Activated CD8-positive, alpha-beta memory T cell treated with anti-CD3 and anti-CD28 coated beads, Interleukin-2, amount 50 U/mL, for 48 hours (primary cell): ENCODE data around the gene PLA2G2F.

ENCODE experiments used
- DNase-seq: peaks from one replicate; pipeline ENCODE4 v3.0.0-alpha.2; 2020

Gene PLA2G2F

DNA sequence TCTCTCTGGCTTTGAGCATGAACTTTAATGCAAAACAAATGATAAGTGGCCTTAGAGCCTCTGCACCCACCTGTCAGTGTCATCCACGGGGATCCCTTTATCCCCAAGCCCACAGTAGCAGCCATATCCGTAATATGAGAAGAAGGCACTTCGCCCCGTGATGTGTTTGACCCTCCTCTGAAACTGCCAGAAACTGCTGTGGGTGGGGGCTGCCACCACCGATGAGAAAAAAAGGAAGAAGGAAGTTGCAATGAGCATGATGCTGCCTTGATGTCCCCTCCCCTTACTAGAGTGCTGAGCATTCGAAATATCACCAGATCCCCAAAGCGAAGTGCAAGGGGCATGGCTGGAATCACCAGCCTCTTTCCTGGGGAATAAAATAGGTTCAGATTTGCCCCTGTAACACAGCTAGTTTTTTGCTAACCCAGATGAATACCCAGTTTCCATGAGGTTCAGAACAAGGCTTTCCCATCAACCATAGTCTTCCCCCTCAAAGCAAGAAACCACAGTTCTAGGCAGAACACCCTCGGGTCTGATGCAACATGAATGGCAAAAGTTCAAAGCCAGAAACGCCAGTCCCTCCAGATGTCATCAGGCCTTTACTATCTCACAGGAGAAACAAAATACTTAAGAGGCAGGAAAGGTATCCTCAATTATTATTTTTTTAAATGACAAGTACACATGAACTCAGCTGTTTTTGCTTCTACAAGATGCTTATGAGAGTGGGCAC is 36.0 kb downstream of the PLA2G2F start:
- no peak for DNase-seq

DNA sequence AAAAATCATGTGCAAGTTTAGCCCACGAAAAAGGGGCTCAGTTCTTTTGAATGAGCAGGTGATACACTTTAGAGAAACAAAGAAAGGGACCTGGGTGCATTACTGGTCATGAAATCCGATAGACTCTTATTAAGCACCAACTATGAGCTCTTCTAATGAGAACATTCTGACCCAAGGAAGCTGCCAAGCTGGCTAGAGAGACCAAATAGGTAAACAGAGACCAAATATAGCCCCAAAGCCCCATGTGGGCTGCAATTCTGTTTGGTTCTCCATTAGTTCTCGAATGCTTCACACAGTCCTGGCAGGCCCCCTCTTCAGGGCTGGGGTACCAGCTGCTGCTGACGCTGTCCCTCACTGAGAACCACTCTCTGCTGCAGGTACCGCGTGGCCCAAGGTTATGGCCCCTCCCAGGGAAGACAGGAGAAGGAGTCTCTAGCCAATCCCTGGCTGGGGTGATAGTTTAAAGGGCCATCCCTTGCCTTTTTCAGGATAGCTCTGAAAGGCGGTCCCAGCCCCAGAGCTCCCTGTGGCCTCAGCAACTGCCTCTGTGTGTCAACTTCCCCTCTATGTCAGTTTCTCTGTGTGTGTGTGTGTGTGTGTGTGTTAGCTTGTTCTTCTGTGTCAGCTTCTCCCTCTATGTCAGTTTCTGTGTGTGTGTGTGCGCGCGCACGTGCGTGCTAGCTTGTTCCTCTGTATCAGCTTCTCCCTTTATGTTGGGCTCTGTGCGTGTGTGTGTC is 39.7 kb downstream of the PLA2G2F start:
- DNase-seq = no peak

DNA sequence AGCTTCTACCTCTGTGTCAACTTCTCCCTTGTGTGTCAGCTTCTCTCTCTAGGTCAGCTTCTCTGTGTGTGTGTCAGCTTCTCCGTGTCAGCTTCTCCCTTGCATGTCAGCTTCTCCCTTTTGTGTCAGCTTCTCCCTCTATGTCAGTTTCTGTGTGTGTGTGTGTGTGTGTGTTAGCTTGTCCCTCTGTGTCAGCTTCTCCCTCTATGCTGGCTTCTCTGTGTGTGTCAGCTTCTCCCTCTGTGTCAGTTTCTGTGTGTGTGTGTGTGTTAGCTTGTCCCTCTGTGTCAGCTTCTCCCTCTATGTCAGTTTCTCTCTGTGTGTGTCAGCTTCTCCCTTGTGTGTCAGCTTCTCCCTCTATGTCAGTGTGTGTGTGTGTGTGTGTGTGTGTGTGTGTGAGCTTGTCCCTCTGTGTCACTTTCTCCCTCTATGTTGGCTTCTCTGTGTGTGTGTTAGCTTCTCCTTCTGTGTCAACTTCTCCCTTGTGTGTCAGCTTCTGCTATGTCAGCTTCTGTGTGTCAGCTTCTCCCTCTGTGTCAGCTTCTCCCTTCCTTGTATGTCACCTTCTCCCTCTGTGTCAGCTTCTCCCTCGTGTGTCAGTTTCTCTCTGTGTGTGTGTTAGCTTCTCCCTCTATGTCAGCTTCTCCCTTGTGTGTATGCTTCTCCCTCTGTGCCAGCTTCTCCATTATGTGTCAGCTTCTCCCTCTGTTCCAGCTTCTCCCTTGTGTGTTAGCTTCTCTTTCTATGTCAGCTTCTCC is 40.4 kb downstream of the PLA2G2F start:
- no peak for DNase-seq

DNA sequence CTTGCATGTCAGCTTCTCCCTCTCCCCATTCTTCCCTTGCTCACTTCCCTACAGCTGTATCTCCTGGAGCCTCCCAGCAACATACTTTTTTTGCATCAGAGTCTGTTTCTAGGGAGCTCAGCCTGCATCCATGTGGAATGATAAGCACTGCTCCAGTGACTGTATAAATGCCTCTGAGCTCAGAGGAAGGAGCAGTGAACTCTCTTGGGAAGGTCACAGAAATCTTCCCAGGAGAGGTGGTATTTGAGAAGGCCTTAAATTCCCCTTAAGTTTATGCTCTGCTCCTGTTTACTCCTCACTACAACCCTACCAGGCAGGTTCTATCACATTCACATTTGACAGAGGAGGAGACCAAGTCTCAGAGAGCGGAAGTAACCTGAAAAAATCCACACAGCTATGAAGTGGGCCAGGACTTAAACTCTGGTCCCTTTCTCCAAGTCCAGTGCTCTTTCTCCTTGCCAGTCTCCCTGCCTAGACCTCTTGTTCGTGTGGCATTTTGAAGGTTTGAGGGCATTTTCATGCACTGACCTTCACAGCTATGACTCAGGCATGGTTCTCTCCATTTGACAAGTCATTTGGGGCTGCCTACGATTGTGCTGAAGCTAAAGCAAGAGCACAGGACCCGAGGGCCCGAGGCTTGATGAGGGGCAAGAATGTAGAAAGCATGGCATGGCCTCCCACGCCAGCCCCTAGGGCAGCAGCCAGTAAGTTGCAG is 41.2 kb downstream of the PLA2G2F start:
- DNase-seq = no peak

DNA sequence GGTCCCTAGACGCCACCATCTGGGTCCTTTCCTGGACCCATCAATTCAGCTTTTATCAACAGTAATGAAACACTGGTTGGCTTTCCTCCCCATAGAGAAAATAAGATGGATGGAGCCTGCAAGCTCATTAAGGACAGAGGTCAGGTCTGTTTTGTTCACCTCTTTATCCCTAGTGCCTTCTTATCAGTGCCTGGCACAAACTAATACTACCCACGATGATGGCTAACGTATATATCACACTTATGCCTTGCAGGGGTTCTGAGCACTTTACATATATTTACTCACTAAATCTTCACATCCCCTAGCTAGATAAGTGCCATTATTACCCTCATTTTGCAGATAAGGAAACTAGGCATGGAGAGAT is 41.7 kb downstream of the PLA2G2F start:
- no peak for DNase-seq

DNA sequence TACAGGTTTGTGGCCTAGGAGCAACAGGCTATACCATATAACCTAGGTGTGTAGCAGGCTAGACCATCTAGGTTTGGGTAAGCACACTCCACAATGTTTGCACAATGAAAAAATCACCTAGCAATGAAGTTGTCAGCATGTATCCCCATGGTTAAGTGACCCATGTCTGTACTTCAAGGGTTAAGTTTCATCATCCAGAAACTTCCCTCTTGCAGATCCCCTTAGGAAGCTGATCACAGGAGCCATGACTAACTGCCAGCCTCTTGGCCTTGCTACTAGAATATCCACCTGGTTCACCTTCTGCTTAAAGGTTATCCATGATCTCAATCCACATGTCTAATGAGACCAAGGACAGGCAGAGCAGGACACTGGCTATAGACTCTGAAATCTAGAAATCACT is 43.3 kb downstream of the PLA2G2F start:
- DNase-seq = no peak

DNA sequence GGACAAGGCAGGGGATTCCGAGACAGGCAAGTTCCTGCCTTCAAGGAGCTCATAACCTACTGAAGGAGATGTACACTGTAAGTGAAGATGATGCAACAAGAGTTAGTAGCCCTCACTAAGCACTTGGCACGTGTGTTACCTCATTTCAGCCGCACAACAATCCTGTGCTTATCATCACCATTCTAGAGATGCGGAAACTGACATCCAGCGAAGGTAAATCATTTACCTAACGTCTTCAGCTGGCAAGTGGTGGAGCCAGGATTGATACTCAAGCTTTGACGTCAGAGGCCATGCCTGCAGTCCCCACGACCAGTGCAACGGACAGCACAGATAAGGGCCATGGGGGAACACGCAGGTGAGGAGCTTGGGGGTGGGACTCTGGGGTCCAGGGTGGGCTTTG is 43.9 kb downstream of the PLA2G2F start:
- no peak for DNase-seq

DNA sequence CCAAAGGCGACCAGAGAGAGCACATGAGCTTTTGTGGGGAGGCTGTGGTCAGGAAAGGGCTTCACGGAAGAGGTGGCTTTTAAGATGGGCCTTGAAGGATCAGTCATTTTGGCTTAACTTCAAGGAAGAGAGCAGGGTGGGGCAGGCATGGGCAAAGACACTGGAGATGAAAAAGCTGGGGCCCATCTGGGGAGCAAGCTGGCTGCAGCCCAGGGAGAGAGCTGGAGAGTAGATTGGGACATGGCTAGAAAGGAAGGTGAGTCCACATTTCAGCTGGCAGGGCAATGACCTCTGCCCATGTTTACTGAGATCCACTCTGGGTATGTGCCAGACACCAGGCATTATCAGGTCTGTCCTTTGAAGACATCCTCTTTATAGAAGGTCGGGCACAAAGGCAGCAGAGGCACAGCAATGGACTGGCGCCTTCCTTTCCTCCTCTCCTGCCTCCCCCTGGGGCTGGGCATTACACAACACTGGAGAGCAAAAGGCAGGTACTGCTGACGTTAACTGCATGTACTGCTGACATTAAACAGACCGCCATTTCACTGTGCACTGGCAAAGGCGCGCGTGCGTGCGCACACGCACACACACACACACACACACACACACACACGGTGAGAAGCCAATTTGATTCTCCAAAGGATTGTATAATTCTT is 44.6 kb downstream of the PLA2G2F start:
- DNase-seq = no peak

DNA sequence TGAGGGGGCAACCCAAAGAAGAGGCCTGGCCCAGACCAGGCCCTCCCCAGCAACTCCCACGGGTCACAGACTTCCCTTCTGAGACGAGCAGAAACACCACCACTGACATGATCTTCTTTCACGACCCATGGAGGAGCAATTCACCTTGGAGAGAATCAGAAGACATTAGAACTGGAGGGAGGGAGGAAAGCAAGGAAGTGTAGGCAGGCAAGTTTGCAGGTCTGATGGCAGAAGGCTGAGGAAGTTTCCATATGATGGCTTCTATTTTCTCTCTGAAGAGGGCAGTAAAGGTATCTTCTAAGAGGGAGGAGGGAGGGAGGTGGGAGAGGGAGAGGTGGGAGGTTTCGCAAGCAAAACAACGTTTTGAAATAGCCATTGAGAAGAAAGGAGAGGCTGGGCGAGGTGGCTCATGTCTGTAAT is 45.4 kb downstream of the PLA2G2F start:
- no peak for DNase-seq

DNA sequence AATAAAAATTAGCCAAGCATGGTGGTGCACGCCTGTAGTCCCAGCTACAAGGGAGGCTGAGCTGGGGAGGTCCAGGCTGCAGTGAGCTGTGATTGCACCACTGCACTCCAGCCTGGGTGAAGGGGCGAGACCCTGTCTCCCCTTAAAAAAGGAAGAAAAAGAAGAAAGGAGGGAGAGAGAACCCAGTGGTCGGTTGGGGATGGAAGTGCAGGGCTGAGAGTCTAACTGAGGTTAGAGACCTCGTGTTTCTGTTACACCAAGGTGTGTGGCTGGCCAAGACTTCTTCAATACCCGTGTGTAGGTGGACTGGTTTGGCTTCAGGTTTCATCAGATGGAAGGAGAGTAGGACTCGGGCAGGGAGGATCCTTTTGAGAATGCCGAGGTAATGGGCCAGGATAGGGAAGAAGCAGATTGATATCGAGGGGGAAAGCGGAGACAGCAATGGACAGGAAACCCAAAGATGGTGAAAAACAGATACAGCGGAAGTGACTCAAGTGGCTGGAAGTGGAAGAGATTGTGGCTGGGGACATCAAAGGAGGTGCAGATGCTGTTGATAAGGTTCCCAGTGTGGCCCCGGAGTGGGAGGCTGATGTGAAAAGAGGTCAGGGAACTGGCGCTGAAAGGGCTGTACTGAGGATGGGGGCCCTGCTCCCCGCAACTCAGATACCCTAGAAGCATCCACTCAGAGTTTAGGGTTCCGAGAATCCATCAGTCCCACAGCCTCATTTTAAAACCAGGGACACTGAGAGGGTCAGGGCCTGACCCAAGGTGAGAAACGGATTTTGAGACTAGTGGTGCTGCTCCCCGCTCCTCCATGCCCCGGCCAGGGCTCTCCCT is 46.1 kb downstream of the PLA2G2F start:
- DNase-seq = peak; percentile 78

DNA sequence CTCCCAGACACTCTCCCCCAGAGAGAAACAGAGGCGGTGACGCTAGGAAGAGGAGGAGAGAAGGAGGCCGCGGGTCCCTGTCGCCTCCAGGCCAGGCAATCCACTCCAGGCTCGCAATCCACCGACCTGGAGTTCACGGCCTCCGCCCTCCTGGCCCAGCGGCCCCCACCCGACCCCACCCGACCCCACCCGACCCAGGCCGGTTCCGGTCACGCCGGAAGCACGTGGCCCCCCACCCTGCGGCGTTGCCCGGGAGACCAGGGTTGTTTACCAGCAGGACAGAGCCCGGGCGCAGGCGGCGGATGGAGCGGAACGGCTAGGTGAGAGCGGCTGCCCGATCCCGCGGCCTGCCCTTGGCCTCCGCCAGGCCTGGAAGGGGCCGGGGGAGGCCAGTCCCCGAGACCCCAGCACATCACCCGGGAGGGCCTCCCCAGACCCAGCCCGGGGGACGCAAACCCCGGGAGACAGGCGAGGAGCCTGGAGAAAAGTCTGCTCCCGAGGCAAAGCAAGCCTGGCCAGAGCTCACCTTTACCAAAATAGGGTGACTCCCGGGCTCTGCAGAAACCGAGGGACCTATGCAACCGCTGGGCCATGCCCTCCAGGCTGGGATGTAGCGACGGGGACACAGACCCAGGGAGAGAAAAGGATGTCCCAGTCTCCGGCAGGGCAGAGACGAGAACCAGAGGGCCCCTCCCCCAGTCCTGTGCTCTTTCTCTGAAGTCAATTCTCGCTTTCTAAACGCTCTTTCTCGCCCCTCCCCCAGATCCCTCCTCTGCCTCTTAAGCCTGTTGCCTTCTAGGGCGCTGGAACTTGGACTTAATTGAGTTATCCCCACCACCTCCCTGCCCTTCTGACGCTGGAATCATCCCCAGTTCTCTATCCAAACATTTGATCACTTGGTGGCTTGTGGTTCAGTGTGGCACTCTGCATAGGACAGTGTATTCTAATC is 47.0 kb downstream of the PLA2G2F start, which contains the start of the genes PLA2G2C and UBXN10:
TSS of gene PLA2G2C (minus strand) at position 685 of the 949 bp plus-strand sequence. CDS start 9,155 bp downstream, outside the sequence.
TSS of gene UBXN10 (plus strand) at position 263 of the 949 bp plus-strand sequence. CDS start 4,466 bp downstream, outside the sequence.
- peak; percentile 78 for DNase-seq

DNA sequence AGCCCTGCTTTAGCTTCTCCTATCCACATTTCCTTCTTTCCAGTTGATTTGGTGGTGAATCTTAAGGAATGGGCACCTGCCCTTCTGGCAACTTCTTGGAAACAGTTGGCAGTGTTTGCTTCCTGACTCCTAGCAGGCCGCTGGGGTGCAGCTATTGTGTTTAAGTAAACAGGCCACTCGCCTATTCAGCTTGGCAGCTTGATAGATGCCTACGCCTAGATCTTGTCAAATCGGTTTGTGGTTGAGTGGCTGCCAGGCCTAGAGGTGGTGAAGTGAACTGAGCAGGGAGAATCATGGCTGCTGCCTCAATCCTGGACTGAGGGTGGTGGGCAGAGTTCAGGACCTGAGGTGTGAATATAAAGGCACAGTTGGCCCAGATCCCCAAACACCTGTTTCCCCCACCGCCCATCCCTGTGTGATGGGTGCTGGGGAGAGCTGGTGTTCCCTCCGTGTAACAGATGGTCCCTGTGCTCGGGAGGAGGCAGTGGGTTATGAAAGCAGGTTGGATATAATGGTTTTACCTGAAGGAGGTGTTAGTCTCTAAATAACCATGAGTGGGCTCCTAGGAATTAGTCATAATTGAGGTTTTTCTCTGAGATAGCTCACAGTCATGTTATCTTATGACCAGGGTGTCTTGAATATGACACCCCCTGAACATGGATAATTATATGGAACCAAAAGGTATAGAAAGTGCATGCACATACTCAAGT is 48.1 kb downstream of the PLA2G2F start:
- peak; percentile 65 for DNase-seq

DNA sequence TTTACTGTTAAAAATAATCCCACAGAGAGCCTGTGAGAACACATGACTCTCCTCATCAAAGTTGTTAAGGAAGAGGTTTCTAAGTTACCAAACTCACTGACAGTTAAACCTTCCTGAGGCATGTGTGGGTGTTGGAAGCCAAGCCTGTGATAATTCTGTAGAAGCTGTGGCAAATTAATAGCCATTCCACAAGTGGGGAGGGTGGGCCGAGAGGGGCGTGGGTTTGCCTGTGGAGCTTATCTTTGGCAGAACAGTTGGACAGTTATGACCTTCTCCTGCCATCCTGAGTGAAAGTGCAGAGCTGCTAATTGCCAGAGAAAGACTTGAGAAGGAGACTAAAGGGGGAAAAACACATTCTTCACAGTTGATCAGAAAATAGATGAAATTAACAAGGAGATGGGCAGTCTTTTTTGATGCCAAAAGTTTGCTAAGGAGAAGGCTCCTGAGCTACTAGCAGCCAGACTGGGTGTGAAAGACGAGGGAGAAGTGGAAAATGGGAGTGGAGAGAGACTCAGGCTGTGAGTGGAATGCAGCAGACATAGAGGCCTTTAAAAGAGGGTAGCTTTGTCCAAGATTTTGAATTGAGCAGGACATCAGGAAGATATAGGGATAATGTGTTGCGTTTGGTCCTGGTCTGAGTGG is 48.8 kb downstream of the PLA2G2F start:
- DNase-seq = no peak

DNA sequence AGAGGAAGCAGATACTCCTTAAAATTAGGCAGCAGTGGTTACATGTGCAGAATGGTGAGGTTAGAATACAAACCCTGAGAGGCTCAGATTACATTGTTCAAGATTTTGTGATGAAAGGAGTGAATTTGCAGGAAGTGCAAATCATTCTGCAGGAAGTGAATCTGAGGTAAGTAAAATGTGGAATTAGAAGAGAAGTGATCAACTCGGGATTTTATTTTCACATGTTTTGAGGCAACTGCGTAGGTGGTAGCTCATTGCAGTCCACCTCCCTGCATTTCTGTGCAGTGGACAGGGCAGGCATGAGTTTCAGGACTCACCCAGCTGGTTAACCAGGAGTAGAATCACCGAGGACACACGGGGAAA is 49.3 kb downstream of the PLA2G2F start:
- DNase-seq = no peak

DNA sequence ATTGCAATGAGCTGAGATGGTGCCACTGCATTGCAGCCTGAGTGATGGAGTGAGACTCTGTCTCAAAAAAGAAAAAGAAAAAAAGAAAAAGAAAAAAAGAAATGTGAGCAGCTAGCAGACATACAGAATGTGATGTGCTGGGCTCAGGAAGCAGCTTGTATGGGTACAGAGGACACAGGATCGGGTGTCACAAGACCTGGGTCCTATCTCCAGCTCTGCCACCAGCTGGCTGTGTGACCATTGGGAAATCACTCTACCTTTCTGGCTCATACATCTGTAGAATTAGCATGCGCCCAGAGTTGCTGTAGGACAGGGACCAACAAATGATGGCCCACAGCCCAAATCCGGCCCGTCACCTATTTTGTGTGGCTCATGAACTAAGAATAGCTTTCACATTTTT is 50.5 kb downstream of the PLA2G2F start:
- no peak for DNase-seq

DNA sequence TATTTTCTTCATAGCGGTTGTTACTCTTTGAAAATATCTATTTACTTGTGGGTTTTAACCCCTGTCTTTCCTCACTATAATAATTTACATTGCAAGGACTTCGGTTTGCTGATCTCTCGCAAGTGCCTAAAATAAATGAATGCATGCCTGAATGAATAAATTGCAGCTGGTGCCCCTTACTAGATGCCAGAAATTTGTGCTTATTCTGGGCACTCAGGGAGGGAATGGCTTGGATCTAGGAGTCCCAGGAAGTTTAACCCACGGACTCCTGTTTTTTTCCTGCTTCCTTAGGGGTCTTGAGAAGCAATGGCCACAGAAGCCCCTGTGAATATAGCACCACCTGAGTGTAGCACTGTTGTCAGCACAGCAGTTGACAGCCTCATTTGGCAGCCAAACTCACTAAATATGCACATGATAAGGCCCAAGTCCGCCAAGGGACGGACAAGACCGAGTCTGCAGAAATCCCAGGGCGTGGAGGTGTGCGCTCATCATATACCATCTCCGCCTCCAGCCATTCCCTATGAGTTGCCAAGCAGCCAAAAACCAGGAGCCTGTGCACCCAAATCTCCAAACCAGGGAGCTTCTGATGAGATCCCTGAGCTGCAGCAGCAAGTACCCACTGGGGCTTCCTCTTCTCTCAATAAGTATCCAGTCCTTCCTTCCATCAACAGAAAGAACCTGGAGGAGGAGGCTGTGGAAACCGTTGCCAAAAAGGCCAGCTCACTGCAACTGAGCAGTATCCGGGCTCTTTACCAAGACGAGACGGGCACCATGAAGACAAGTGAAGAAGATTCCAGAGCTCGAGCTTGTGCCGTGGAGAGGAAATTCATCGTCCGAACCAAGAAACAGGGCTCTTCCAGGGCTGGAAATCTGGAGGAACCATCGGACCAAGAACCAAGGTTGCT is 51.4 kb downstream of the PLA2G2F start:
- DNase-seq = no peak

DNA sequence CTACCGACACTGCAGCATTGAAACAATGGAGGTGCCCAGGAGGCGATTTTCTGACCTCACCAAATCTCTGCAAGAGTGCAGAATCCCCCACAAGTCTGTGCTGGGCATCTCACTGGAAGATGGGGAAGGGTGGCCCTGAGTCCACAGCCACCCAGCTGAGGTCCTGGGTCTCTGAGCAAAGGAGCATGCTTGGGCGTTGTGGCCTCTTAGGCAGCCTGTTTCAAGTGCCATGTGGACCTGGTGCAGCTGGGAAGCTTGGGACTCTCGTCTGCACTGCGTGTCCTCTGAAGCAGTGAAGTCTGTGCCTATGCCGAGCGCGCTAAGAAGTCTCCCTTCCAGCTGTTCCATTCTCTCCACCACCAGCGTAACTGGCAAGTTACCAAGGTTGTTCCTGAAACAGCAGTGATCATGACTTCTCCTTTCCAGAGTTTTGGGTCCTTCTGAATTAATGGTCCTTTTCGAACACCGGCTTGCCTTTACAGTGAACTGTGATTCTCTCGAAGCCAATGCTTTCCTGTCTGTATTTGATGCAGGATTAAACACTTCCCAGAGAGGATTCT is 52.2 kb downstream of the PLA2G2F start:
- no peak for DNase-seq

DNA sequence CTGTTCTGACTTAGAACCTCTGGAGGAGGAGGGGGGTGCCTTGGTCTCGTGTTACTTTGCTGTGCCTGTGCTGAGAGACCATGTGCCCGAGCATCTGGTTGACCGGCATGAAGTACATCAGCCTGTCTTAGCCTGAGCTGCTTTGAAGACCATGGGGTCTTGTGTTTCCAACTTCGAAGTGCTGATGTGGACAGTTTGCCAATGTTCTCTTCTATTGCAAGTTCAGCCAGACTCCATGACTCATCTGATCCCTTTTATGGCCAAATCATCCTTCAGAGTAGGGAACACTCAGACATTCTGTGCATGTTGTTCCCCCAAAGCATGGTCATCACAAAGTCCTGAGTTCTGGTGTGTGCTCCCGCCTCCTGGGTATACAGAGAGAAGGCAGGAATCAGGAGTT is 53.2 kb downstream of the PLA2G2F start:
- DNase-seq = no peak
